Measurements from ENCODE around the gene FAM177B.

FAM177B gene

GRCh38 chr1:222790520-222790919, 53.5 kb downstream of the FAM177B start:
- Histone ChIP-seq H3K27ac (no peak overlapping the region), H4K20me1 (ENCODE audit: insufficient read depth) (no peaks in the 10 kb centered on the region), H2AFZ (ENCODE audit: low read depth) (no peak overlapping the region), H3K4me1 (ENCODE audit: low read depth, poor library complexity, severe bottlenecking) (no peaks in the 10 kb centered on the region), H3K36me3 (ENCODE audit: insufficient read depth) (no peaks in the 10 kb centered on the region), H3K27me3 (ENCODE audit: insufficient read depth, low read depth) (no peaks in the 10 kb centered on the region), H3K9ac (no peak overlapping the region), H3K79me2 (ENCODE audit: insufficient read depth, low read depth) (no peaks in the 10 kb centered on the region), H3K4me3 (IDR thresholded peaks at IDR 0.05; ENCODE audit: insufficient read depth, low read depth, low read length) (no peak overlapping the region), H3K4me2 (no peak overlapping the region)
- TF ChIP-seq CTCF (conservative IDR thresholded peaks at IDR 0.05; ENCODE audit: low read depth, low read length), result no peak

GRCh38 chr1:222791006-222791710, 54.2 kb downstream of the FAM177B start:
- H3K9ac ChIP-seq, result no peak overlapping the region
- no peaks in the 10 kb centered on the region for H4K20me1 ChIP-seq (ENCODE audit: insufficient read depth)
- H3K4me2 ChIP-seq, result no peak overlapping the region
- no peak overlapping the region for H3K4me3 ChIP-seq (IDR thresholded peaks at IDR 0.05; ENCODE audit: insufficient read depth, low read depth, low read length)
- H3K27me3 ChIP-seq (ENCODE audit: insufficient read depth, low read depth), result no peaks in the 10 kb centered on the region
- H3K79me2 ChIP-seq (ENCODE audit: insufficient read depth, low read depth), result no peaks in the 10 kb centered on the region
- no peak overlapping the region for H2AFZ ChIP-seq (ENCODE audit: low read depth)
- no peak for TF ChIP-seq CTCF (conservative IDR thresholded peaks at IDR 0.05; ENCODE audit: low read depth, low read length)
- no peaks in the 10 kb centered on the region for H3K36me3 ChIP-seq (ENCODE audit: insufficient read depth)
- H3K27ac ChIP-seq, result no peak overlapping the region
- H3K4me1 ChIP-seq (ENCODE audit: low read depth, poor library complexity, severe bottlenecking), result no peaks in the 10 kb centered on the region

GRCh38 chr1:222792744-222793143, 55.7 kb downstream of the FAM177B start:
- Histone ChIP-seq H3K9ac (no peak overlapping the region), H4K20me1 (ENCODE audit: insufficient read depth) (no peaks in the 10 kb centered on the region), H3K4me3 (IDR thresholded peaks at IDR 0.05; ENCODE audit: insufficient read depth, low read depth, low read length) (no peak overlapping the region), H3K4me2 (no peak overlapping the region), H3K27me3 (ENCODE audit: insufficient read depth, low read depth) (no peaks in the 10 kb centered on the region), H3K27ac (no peak overlapping the region), H3K79me2 (ENCODE audit: insufficient read depth, low read depth) (no peaks in the 10 kb centered on the region), H3K4me1 (ENCODE audit: low read depth, poor library complexity, severe bottlenecking) (no peaks in the 10 kb centered on the region), H2AFZ (ENCODE audit: low read depth) (no peak overlapping the region), H3K36me3 (ENCODE audit: insufficient read depth) (no peaks in the 10 kb centered on the region)
- peak; percentile 45; the same call in 1 of the 2 replicates for TF ChIP-seq CTCF (conservative IDR thresholded peaks at IDR 0.05; ENCODE audit: low read depth, low read length)

DNA sequence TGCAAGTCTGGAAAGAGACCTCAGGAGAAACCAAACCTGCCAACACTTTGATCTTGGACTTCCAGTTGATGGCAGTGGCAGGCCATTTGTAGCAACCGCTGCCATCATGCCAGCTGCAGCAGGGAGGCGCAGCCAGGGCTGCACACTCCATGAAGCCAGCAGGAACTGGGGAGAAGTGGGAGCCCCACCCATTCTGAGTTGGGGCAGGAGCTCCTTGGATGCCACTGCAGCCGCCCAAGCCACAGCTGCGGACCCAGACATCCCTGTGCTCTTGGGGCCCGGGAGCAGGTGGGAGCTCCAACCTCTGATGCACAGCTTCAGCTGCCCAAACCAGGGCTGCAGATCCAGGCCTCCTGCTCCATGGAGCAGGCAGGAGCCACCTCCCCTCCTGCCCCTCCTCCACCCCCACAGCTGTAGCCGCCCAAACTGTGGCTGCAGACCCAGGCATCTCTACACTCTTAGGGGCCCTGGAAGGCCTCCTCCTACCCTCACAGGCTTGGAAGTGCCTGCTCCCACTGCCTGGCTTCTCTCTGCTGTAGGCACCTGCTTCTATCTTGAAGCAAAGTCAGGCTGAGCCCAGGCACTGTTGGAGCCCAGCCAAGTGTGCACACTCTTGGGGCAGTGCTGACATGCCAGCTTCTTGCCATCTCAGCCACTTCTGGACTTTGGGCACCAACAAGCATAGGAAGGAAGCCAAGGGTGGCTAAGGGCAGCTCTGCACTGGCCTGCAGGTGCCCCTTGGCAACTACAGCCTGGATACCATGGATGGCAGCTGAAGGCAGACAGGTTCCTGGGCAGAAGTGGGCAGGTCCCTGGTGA, 57.9 kb downstream of the FAM177B start:
- H3K4me2 ChIP-seq, result no peak overlapping the region

More for the DNA sequence above, 57.9 kb downstream of the FAM177B start:
- TF ChIP-seq CTCF (conservative IDR thresholded peaks at IDR 0.05; ENCODE audit: low read depth, low read length), result no peak
- Histone ChIP-seq H3K79me2 (ENCODE audit: insufficient read depth, low read depth) (no peaks in the 10 kb centered on the region), H2AFZ (ENCODE audit: low read depth) (no peak overlapping the region), H3K9ac (no peak overlapping the region), H3K27me3 (ENCODE audit: insufficient read depth, low read depth) (no peaks in the 10 kb centered on the region), H3K36me3 (ENCODE audit: insufficient read depth) (no peaks in the 10 kb centered on the region), H3K4me1 (ENCODE audit: low read depth, poor library complexity, severe bottlenecking) (no peaks in the 10 kb centered on the region), H3K27ac (no peak overlapping the region), H3K4me3 (IDR thresholded peaks at IDR 0.05; ENCODE audit: insufficient read depth, low read depth, low read length) (no peak overlapping the region), H4K20me1 (ENCODE audit: insufficient read depth) (no peaks in the 10 kb centered on the region)
